ENCODE results near the gene HSPB2. TPM values are rescaled to one million over a fixed set of nuclear protein-coding genes. Genes with fewer than 3 reads are reported as not detected.

Gene HSPB2
- total RNA-seq, 1 experiment from 2014 or later = 0.33 TPM

GRCh38 chr11:111942829-111943228 is 30.3 kb downstream of the HSPB2 start (continued):
- no peak for TF ChIP-seq AR (CRISPR knock-in tag; IDR thresholded peaks at IDR 0.05)
- TF ChIP-seq TEAD1 (CRISPR knock-in tag; IDR thresholded peaks at IDR 0.05) = no peak
- TF ChIP-seq SOX15 (CRISPR knock-in tag; IDR thresholded peaks at IDR 0.05) = no peak
- no peak for TF ChIP-seq ATF1 (CRISPR knock-in tag; IDR thresholded peaks at IDR 0.05)
- TF ChIP-seq NFYB (CRISPR knock-in tag; conservative IDR thresholded peaks at IDR 0.05; ENCODE audit: low read depth) = no peak
- no peak for TF ChIP-seq HMGA2 (CRISPR knock-in tag; IDR thresholded peaks at IDR 0.05)

- Mint-ChIP-seq H3K4me3 (no peak overlapping the region), H3K4me1 (peaks cover 23% of the 10 kb centered on the region), H3K27ac (peak overlapping the region; percentile 45; the same call in 1 of the 2 replicates), H3K9me3 (no peaks in the 10 kb centered on the region), H3K36me3 (0 out of 2 replicates have a peak, but pooled peaks cover 2% of the 10 kb centered on the region), H3K27me3 (ENCODE audit: low read depth) (no peaks in the 10 kb centered on the region; the same call in 1 of the 2 replicates)
- ATAC-seq (peak; percentile 78), DNase-seq (ENCODE audit: low spot score) (no peak)
- POLR2A ChIA-PET = interaction anchor here (0.5 to 1.0 kb wide), 2 partner anchors 33 to 72 kb away, joined by 3 to 4 read pairs; no protein-coding TSS in a partner anchor
- TF ChIP-seq CDX4 (CRISPR knock-in tag; IDR thresholded peaks at IDR 0.05; ENCODE audit: borderline replicate concordance) = no peak
- TF ChIP-seq IRF1 (CRISPR knock-in tag; IDR thresholded peaks at IDR 0.05) = no peak
- no peak for TF ChIP-seq MLX (CRISPR knock-in tag; IDR thresholded peaks at IDR 0.05)
- TF ChIP-seq ZBTB43 (CRISPR knock-in tag; IDR thresholded peaks at IDR 0.05) = no peak
- TF ChIP-seq MXD4 (CRISPR knock-in tag; IDR thresholded peaks at IDR 0.05; ENCODE audit: borderline replicate concordance) = no peak
- no peak for TF ChIP-seq PRRX2 (CRISPR knock-in tag; IDR thresholded peaks at IDR 0.05)
- TF ChIP-seq ATF2 (CRISPR knock-in tag; IDR thresholded peaks at IDR 0.05; ENCODE audit: borderline replicate concordance, low read depth) = no peak
- TF ChIP-seq SP1 (CRISPR knock-in tag; conservative IDR thresholded peaks at IDR 0.05) = no peak
- TF ChIP-seq TCF7 (CRISPR knock-in tag; IDR thresholded peaks at IDR 0.05; ENCODE audit: low read depth) = no peak
- TF ChIP-seq FOXJ3 (CRISPR knock-in tag; IDR thresholded peaks at IDR 0.05; ENCODE audit: borderline replicate concordance) = no peak
- TF ChIP-seq ZNF219 (CRISPR knock-in tag; IDR thresholded peaks at IDR 0.05; ENCODE audit: borderline replicate concordance) = no peak
- TF ChIP-seq ZNF281 (CRISPR knock-in tag; IDR thresholded peaks at IDR 0.05) = no peak
- TF ChIP-seq E2F4 (CRISPR knock-in tag; IDR thresholded peaks at IDR 0.05; ENCODE audit: borderline replicate concordance, low read depth) = no peak
- TF ChIP-seq NFYB (CRISPR knock-in tag; conservative IDR thresholded peaks at IDR 0.05; ENCODE audit: low read depth) = no peak
- CTCF ChIA-PET = interaction anchor here (2.0 to 3.2 kb wide), 2 partner anchors 12 to 38 kb away, joined by 12 to 21 read pairs; no protein-coding TSS in a partner anchor
Observed at GRCh38 chr11:111944139-111944538, 31.6 kb downstream of the HSPB2 start.

Measured in WTC11 (cell line).